Smooth muscle cell (in vitro differentiated cells): ENCODE results near the gene GPATCH3. TPM values are rescaled to one million over a fixed set of nuclear protein-coding genes. Genes with fewer than 3 reads are reported as not detected.
A peak's percentile ranks its signal among the peaks of the same experiment; 100 is the strongest.

ENCODE experiments used
- DNase-seq: peaks from one replicate; lab custom pipeline; 2025; ENCODE audit not compliant: unreplicated experiment; lab: John Stamatoyannopoulos, UW
- H2AFZ ChIP-seq: fragments of 200-600 bp; sonication (generic); 2 replicates; pipeline ENCODE4 v1.6.0; 2016; ENCODE audit warnings: antibody characterized with exemption, low read depth, mild to moderate bottlenecking
- H3F3A ChIP-seq: fragments of 200-600 bp; sonication (generic); 2 replicates; pipeline ENCODE4 v1.6.0; 2017; ENCODE audit warnings: antibody characterized with exemption, low read depth
- H3K27ac ChIP-seq: fragments of 200-600 bp; sonication (generic); 2 replicates; pipeline ENCODE4 v1.5.1; 2016; ENCODE audit warnings: low read depth, mild to moderate bottlenecking
- H3K27me3 ChIP-seq: fragments of 200-600 bp; sonication (generic); 2 replicates; pipeline ENCODE4 v1.6.1; 2016; ENCODE audit warnings: low read depth, mild to moderate bottlenecking
- H3K36me3 ChIP-seq: fragments of 200-600 bp; sonication (generic); 2 replicates; pipeline ENCODE4 v1.5.1; 2016; ENCODE audit warnings: low read depth
- H3K4me1 ChIP-seq: fragments of 200-600 bp; sonication (generic); 2 replicates; pipeline ENCODE4 v1.5.1; 2016; ENCODE audit warnings: low read depth
- H3K4me2 ChIP-seq: fragments of 200-600 bp; sonication (generic); 2 replicates; pipeline ENCODE4 v1.6.0; 2016; ENCODE audit warnings: mild to moderate bottlenecking
- H3K4me3 ChIP-seq: fragments of 200-600 bp; sonication (generic); 2 replicates; pipeline ENCODE4 v1.5.1; 2016; ENCODE audit warnings: mild to moderate bottlenecking
- H3K79me2 ChIP-seq: fragments of 200-600 bp; sonication (generic); 2 replicates; pipeline ENCODE4 v1.6.0; 2016; ENCODE audit warnings: low read depth, mild to moderate bottlenecking
- H3K9ac ChIP-seq: fragments of 200-600 bp; sonication (generic); 2 replicates; pipeline ENCODE4 v1.6.0; 2016; ENCODE audit warnings: low read depth
- H3K9me3 ChIP-seq: fragments of 200-600 bp; sonication (generic); replicated peaks from 2 replicates; pipeline ENCODE4 v1.5.1; 2016; ENCODE audit warnings: low read depth
- H4K20me1 ChIP-seq: fragments of 200-600 bp; sonication (generic); 2 replicates; pipeline ENCODE4 v1.6.0; 2016; ENCODE audit warnings: low read depth
- WGBS: methylation state at CpG from one replicate; pipeline ENCODE4 v1.1.7; 2016; ENCODE audit warnings: low lambda C conversion rate; 5-methylcytosine and 5-hydroxymethylcytosine counted together
- polyA plus RNA-seq: library from polyadenylated mRNA; unstranded; fragments of >200 nt; fragmentation: Nextera tagmentation; extraction: Ambion mirVana; gene quantifications from 2 replicates; pipeline ENCODE4 v1.2.1, GENCODE V29; 2016
- total RNA-seq: library from RNA; depleted of rRNA; stranded (reverse); fragments of >200 nt; gene quantifications from 2 replicates; pipeline ENCODE4 v1.2.3, GENCODE V29; 2014
- TF ChIP-seq, protein P1 (sequence below): fragments of 200-600 bp; sonication (generic); IDR thresholded peaks from 2 replicates; pipeline ENCODE4 v1.5.1; 2017; ENCODE audit warnings: borderline replicate concordance, mild to moderate bottlenecking, antibody characterized with exemption; ENCODE audit not compliant: insufficient read depth, poor library complexity, severe bottlenecking

The GPATCH3 gene
- total and polyA plus RNA-seq, 2 experiments from 2014 or later = 5.6 to 17.4 TPM

DNA sequence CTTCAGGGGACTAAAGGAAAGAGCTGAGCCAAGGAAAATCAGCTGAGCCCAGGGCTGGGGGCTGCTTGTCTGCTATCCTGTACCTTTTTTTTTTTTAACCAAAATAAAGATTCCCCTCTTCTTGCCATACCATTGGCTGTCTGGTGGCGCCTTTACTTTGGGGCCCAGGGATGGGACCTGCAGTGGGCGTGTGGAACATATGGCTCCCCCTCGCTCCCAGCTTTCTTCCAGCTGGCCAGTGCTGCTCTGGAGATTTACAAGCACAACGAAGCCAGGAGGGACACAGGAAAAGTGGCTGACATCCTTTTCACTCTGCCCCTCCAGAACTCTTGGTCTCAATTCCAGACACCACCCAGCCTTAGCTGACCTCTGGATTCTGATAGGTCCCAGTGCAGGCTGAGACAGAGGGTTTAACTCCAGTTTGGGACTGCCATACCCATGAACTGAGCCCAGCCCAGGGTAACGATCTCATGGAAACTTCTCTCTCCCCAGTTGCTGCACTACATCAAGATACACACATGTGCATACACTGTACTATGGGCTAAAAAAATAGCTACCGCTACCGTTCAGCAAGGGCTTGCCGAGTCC lies 42.7 kb downstream of the GPATCH3 start:
- TF ChIP-seq, protein P1, sequence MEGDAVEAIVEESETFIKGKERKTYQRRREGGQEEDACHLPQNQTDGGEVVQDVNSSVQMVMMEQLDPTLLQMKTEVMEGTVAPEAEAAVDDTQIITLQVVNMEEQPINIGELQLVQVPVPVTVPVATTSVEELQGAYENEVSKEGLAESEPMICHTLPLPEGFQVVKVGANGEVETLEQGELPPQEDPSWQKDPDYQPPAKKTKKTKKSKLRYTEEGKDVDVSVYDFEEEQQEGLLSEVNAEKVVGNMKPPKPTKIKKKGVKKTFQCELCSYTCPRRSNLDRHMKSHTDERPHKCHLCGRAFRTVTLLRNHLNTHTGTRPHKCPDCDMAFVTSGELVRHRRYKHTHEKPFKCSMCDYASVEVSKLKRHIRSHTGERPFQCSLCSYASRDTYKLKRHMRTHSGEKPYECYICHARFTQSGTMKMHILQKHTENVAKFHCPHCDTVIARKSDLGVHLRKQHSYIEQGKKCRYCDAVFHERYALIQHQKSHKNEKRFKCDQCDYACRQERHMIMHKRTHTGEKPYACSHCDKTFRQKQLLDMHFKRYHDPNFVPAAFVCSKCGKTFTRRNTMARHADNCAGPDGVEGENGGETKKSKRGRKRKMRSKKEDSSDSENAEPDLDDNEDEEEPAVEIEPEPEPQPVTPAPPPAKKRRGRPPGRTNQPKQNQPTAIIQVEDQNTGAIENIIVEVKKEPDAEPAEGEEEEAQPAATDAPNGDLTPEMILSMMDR = no peak
- no peaks in the 10 kb centered on the region for H4K20me1 ChIP-seq
- 77% methylated on average over 8 of the region's 8 CpGs for WGBS
- H3K27ac ChIP-seq = peak overlapping the region; percentile 76
- DNase-seq = no peak
- H3K36me3 ChIP-seq = no peaks in the 10 kb centered on the region
- no peak overlapping the region for H2AFZ ChIP-seq
- no peak overlapping the region for H3K9ac ChIP-seq
- H3K27me3 ChIP-seq = no peaks in the 10 kb centered on the region
- no peaks in the 10 kb centered on the region for H3F3A ChIP-seq
- H3K9me3 ChIP-seq = no peaks in the 10 kb centered on the region
- no peak overlapping the region for H3K4me2 ChIP-seq
- peaks cover 15% of the 10 kb centered on the region for H3K4me1 ChIP-seq
- H3K79me2 ChIP-seq = no peaks in the 10 kb centered on the region
- no peak overlapping the region for H3K4me3 ChIP-seq

DNA sequence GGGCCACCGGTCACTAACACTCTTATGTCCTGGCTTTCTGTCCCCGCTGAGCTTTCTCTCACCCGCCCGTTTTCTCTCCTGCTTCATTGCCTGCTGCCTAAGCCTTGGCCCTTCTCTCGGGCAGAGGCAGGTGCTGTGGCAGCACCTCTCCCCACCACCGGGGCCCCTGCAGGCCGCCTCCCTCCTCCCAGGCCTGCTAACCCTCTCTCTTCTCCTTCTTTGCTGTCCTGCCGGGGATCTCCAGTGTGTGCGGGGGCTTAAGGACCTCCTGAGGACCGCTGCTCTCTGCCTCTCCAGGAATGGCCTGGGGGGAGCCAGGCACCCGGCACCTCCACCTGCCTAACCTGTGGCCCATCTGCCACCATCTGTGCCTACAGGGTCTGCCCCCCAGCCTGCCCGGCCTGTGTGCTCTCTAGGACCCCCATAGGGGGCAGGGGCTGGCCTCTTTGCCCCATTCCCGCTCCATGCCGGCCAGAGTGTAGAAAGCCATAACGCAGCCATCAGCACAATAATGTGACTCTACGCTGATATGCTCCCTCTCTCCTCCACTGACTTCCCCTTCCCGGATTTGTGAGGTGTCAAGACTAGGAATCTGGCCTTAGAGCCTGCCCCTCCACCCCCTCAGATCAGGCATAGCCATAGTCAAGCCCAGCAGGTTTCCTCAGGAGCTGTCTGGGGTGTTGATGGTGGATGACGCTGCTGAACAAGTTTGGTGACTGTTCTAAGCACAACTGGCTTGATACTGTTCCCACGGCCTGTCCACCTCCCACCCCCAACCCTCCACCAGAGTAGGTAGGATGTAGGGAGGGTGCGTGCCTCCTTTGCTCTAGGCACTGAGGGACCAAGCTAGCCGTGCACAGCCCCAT lies 43.4 kb downstream of the GPATCH3 start:
- Histone ChIP-seq H3K4me3 (no peak overlapping the region), H3K9me3 (no peaks in the 10 kb centered on the region), H3K27ac (peak overlapping the region; percentile 76), H3K4me1 (peaks cover 11% of the 10 kb centered on the region), H3K9ac (no peak overlapping the region), H4K20me1 (no peaks in the 10 kb centered on the region), H3K27me3 (no peaks in the 10 kb centered on the region), H3K36me3 (no peaks in the 10 kb centered on the region), H3K4me2 (no peak overlapping the region), H3K79me2 (no peaks in the 10 kb centered on the region), H2AFZ (no peak overlapping the region), H3F3A (no peaks in the 10 kb centered on the region)
- 78% methylated on average over 21 of the region's 21 CpGs for WGBS
- TF ChIP-seq, protein P1 = no peak
- DNase-seq = no peak

DNA sequence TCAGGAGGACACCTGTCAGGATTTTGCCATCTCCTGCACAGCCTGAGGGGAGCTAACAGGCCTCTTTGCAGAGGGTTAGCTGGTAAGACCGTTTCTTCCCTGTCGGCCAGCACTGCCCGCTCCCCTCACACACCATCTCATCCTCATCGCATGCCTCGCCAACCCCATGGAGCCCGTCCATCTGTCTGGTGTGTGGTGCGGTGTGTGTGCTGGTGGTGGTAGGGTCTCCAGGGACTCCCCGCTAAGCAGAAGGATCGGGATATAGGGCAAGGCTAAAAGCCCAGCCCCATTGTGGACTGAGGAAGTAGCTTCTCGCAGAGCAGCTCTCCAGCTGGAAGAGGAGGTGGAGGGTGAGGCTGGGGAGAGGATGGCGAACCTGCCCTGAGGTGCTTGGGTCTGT lies 44.1 kb downstream of the GPATCH3 start:
- Histone ChIP-seq H3K9me3 (no peaks in the 10 kb centered on the region), H3K79me2 (no peaks in the 10 kb centered on the region), H3K36me3 (no peaks in the 10 kb centered on the region), H3K4me1 (peaks cover 9% of the 10 kb centered on the region), H2AFZ (no peak overlapping the region), H3K27ac (peak overlapping the region; percentile 47), H3F3A (no peaks in the 10 kb centered on the region), H3K27me3 (no peaks in the 10 kb centered on the region), H4K20me1 (no peaks in the 10 kb centered on the region), H3K4me3 (no peak overlapping the region), H3K9ac (no peak overlapping the region), H3K4me2 (no peak overlapping the region)
- DNase-seq = no peak
- TF ChIP-seq, protein P1 = no peak
- WGBS = 93% methylated on average over 11 of the region's 11 CpGs
